Natural killer cell (primary cell): Measurements from ENCODE around the gene PIN4. TPM values are rescaled to one million over a fixed set of nuclear protein-coding genes. Genes with fewer than 3 reads are reported as not detected.

Experiments used
- ATAC-seq, 3 donors: fragments of 150-1000 bp in 2 of 3; fragments of 200-7000 bp in 1 of 3; cut with Tn5 transposase; 1 replicate in 1 of 3; 2 replicates in 2 of 3; pipeline ENCODE4 v1.10.0; 2021; ENCODE audit warnings: mild to moderate bottlenecking in 2 of 3, moderate library complexity in 2 of 3
- DNase-seq, 2 donors: peaks; one replicate each; pipeline versions ENCODE4 v3.0.0 to v3.0.0-alpha.2; 2013 to 2021; ENCODE audit warnings: mixed read lengths in 1 of 2
- H3K27ac ChIP-seq: one replicate; pipeline ENCODE4 v1.5.1; 2013; ENCODE audit warnings: mild to moderate bottlenecking, low read length
- H3K27me3 ChIP-seq: one replicate; pipeline ENCODE4 v1.6.1; 2013; ENCODE audit warnings: low read length; ENCODE audit not compliant: control insufficient read depth, insufficient read depth
- H3K36me3 ChIP-seq: one replicate; pipeline ENCODE4 v1.6.1; 2013; ENCODE audit warnings: low read length; ENCODE audit not compliant: control insufficient read depth, insufficient read depth
- H3K4me1 ChIP-seq: one replicate; pipeline ENCODE4 v1.6.1; 2013; ENCODE audit warnings: low read length; ENCODE audit not compliant: control insufficient read depth, insufficient read depth
- H3K4me3 ChIP-seq: one replicate; pipeline ENCODE4 v1.5.1; 2013; ENCODE audit warnings: low read length
- H3K9me3 ChIP-seq: one replicate; pipeline ENCODE4 v1.6.1; 2013; ENCODE audit warnings: low read length; ENCODE audit not compliant: control insufficient read depth, insufficient read depth
- H3K27ac Mint-ChIP-seq, 2 donors: one replicate each; pipeline ENCODE4 v1.8.0; 2022; ENCODE audit warnings: mild to moderate bottlenecking in 2 of 2, mixed read lengths in 2 of 2, moderate library complexity in 1 of 2
- H3K27me3 Mint-ChIP-seq, 2 donors: one replicate each; pipeline ENCODE4 v1.8.0; 2022; ENCODE audit warnings: low read depth in 2 of 2, mixed read lengths in 2 of 2
- H3K36me3 Mint-ChIP-seq: one replicate; pipeline ENCODE4 v1.8.0; 2022; ENCODE audit warnings: mixed read lengths
- H3K4me1 Mint-ChIP-seq, 2 donors: one replicate each; pipeline ENCODE4 v1.8.0; 2022; ENCODE audit warnings: mixed read lengths in 2 of 2
- H3K4me3 Mint-ChIP-seq: one replicate; pipeline ENCODE4 v1.8.0; 2022; ENCODE audit warnings: mild to moderate bottlenecking, moderate library complexity, mixed read lengths
- H3K9me3 Mint-ChIP-seq, 2 donors: one replicate each; pipeline ENCODE4 v1.8.0; 2022; ENCODE audit warnings: mixed read lengths in 2 of 2
- WGBS: methylation state at CpG from one replicate; pipeline ENCODE4 v1.1.7; 2013; ENCODE audit warnings: missing lambda C conversion rate; ENCODE audit not compliant: insufficient coverage; 5-methylcytosine and 5-hydroxymethylcytosine counted together
- intact Hi-C: fragments of 100-400 bp; cut with micrococcal nuclease; formaldehyde crosslinking; loops from one replicate; pipeline ENCODE4 v1.14.2; 2022
- total RNA-seq, 4 donors: library from RNA; stranded (reverse); fragments of 120-200 nt in 1 of 4; gene quantifications; one replicate each; pipeline versions ENCODE4 v1.2.3 to v1.2.4, GENCODE V29; 2013 to 2022
- TF ChIP-seq, protein P1 (sequence below): fragments of 200-600 bp; IDR thresholded peaks from one replicate; pipeline ENCODE4 v1.8.0; 2022; ENCODE audit warnings: antibody characterized with exemption

The PIN4 gene
- total RNA-seq, 3 donors from 2014 or later (not counting 1 experiment from before 2014, with no cell fraction given), result 5.6 to 6.2 (median 5.9) TPM

DNA sequence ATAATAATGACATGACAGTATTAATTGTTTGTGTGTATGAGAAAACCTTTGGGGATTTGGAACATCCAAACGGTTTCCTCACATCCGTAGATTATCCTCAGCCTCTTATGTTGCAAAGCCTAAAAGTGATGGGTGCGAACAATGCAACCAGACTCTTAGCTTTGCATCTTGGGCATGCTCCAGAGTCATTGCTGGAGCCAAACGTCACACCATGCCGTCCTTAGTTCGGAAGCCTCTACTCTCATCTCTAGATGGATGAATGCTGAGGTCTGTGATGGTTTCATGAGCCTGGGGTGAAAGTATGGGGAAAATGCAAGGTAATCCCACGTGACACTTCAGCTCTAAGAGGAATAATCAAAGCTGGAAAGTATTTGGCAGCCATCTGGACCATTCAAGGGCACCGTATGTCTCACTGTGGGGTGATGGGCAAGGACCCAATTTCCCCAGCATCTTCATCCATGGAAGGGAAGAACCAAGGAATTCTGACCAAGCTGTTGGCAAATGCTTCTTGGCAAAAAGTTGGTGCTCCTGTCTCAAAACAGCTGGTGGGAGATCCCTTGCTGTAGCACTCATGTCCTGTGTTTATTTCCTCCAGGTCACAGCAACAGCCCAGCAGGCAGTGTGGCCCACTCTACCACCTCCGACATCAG is 43.6 kb upstream of the PIN4 start:
- intact Hi-C loops, result no loop called here
- TF ChIP-seq, protein P1, sequence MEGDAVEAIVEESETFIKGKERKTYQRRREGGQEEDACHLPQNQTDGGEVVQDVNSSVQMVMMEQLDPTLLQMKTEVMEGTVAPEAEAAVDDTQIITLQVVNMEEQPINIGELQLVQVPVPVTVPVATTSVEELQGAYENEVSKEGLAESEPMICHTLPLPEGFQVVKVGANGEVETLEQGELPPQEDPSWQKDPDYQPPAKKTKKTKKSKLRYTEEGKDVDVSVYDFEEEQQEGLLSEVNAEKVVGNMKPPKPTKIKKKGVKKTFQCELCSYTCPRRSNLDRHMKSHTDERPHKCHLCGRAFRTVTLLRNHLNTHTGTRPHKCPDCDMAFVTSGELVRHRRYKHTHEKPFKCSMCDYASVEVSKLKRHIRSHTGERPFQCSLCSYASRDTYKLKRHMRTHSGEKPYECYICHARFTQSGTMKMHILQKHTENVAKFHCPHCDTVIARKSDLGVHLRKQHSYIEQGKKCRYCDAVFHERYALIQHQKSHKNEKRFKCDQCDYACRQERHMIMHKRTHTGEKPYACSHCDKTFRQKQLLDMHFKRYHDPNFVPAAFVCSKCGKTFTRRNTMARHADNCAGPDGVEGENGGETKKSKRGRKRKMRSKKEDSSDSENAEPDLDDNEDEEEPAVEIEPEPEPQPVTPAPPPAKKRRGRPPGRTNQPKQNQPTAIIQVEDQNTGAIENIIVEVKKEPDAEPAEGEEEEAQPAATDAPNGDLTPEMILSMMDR, result no peak
- WGBS, result 95% methylated on average over 8 of the region's 9 CpGs
- peaks cover 32% of the 10 kb centered on the region for H3K36me3 ChIP-seq
- no peaks in the 10 kb centered on the region for H3K9me3 ChIP-seq
- Mint-ChIP-seq H3K27me3 (peaks cover 0 to 17% of the 10 kb centered on the region in 2 donors), H3K27ac (no peak overlapping the region), H3K4me1 (peaks cover 4 to 10% of the 10 kb centered on the region in 2 donors), H3K9me3 (no peaks in the 10 kb centered on the region), H3K36me3 (no peaks in the 10 kb centered on the region), H3K4me3 (no peak overlapping the region)
- peaks cover 3% of the 10 kb centered on the region for H3K4me1 ChIP-seq
- H3K4me3 ChIP-seq, result no peak overlapping the region
- DNase-seq (no peak), ATAC-seq (no peak)
- no peak overlapping the region for H3K27ac ChIP-seq
- H3K27me3 ChIP-seq, result no peaks in the 10 kb centered on the region

DNA sequence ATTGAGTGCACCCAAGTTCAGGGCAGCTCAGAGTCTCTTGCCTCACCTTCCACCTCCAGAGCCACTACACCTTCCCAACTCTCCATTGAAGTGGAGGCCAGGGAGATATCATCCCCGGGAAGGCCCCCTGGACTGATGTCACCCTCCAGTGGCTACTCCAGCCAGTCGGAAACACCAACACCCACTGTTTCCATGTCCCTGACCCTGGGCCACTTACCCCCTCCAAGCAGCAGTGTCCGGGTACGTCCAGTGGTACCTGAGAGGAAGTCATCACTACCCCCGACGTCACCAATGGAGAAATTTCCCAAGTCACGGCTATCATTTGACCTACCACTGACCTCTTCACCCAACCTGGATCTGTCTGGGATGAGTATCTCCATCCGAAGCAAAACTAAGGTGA is 42.0 kb upstream of the PIN4 start:
- H3K36me3 Mint-ChIP-seq, result no peaks in the 10 kb centered on the region
- intact Hi-C loops, result no loop called here
- no peak overlapping the region for H3K27ac ChIP-seq
- no peak for ATAC-seq
- no peaks in the 10 kb centered on the region for H3K9me3 Mint-ChIP-seq
- peaks cover 4% of the 10 kb centered on the region for H3K4me1 ChIP-seq
- H3K27me3 ChIP-seq, result no peaks in the 10 kb centered on the region
- peaks cover 0 to 17% of the 10 kb centered on the region in 2 donors for H3K27me3 Mint-ChIP-seq
- no peak overlapping the region for H3K4me3 ChIP-seq
- WGBS, result 99% methylated on average over 8 of the region's 8 CpGs
- H3K4me1 Mint-ChIP-seq, result peaks cover 0 to 14% of the 10 kb centered on the region in 2 donors
- TF ChIP-seq, protein P1, result no peak
- peaks cover 31% of the 10 kb centered on the region for H3K36me3 ChIP-seq
- H3K27ac Mint-ChIP-seq, result no peak overlapping the region
- DNase-seq, result no peak
- H3K9me3 ChIP-seq, result no peaks in the 10 kb centered on the region
- no peak overlapping the region for H3K4me3 Mint-ChIP-seq

- no peaks in the 10 kb centered on the region for H3K9me3 ChIP-seq
- H3K27me3 Mint-ChIP-seq, result peaks cover 0 to 17% of the 10 kb centered on the region in 2 donors
- no peak overlapping the region for H3K27ac ChIP-seq
- no peak overlapping the region for H3K4me3 ChIP-seq
- ATAC-seq (no peak), DNase-seq (no peak)
- intact Hi-C loops, result no loop called here
- TF ChIP-seq, protein P1, result no peak
- 72% methylated on average over 3 of the region's 4 CpGs for WGBS
- peaks cover 29% of the 10 kb centered on the region for H3K36me3 ChIP-seq
- H3K27me3 ChIP-seq, result no peaks in the 10 kb centered on the region
- peaks cover 10% of the 10 kb centered on the region for H3K4me1 ChIP-seq
- no peak overlapping the region for H3K4me3 Mint-ChIP-seq
- peaks cover 6 to 14% of the 10 kb centered on the region in 2 donors for H3K4me1 Mint-ChIP-seq
- H3K9me3 Mint-ChIP-seq, result no peaks in the 10 kb centered on the region
- no peak overlapping the region for H3K27ac Mint-ChIP-seq
- no peaks in the 10 kb centered on the region for H3K36me3 Mint-ChIP-seq
These were observed 40.1 kb upstream of the PIN4 start for GRCh38 chrX:72141372-72142004.
